D721Med (cell line): Measurements from ENCODE around the gene MCM6.

Experiments used
- DNase-seq: peaks from one replicate; pipeline ENCODE4 v3.0.0; 2011; ENCODE audit warnings: low spot score; ENCODE audit not compliant: insufficient read length
- FAIRE-seq: peaks from 2 replicates; lab custom pipeline; 2011; peaks lifted over from hg19 to GRCh38; lab: Jason Lieb, UNC
- TF ChIP-seq, protein P1 (sequence below): IDR thresholded peaks from 2 replicates; pipeline ENCODE4 v1.5.1; 2012; ENCODE audit warnings: mild to moderate bottlenecking, control low read depth; ENCODE audit not compliant: insufficient read depth; ENCODE audit errors: missing control alignments

MCM6 gene

GRCh38 chr2:135832891-135833290, 43.4 kb downstream of the MCM6 start:
- FAIRE-seq (no peak), DNase-seq (no peak)
- TF ChIP-seq, protein P1, sequence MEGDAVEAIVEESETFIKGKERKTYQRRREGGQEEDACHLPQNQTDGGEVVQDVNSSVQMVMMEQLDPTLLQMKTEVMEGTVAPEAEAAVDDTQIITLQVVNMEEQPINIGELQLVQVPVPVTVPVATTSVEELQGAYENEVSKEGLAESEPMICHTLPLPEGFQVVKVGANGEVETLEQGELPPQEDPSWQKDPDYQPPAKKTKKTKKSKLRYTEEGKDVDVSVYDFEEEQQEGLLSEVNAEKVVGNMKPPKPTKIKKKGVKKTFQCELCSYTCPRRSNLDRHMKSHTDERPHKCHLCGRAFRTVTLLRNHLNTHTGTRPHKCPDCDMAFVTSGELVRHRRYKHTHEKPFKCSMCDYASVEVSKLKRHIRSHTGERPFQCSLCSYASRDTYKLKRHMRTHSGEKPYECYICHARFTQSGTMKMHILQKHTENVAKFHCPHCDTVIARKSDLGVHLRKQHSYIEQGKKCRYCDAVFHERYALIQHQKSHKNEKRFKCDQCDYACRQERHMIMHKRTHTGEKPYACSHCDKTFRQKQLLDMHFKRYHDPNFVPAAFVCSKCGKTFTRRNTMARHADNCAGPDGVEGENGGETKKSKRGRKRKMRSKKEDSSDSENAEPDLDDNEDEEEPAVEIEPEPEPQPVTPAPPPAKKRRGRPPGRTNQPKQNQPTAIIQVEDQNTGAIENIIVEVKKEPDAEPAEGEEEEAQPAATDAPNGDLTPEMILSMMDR = no peak

GRCh38 chr2:135831180-135831812, 44.9 kb downstream of the MCM6 start:
- TF ChIP-seq, protein P1 = no peak
- no peak for FAIRE-seq
- DNase-seq = no peak

DNA sequence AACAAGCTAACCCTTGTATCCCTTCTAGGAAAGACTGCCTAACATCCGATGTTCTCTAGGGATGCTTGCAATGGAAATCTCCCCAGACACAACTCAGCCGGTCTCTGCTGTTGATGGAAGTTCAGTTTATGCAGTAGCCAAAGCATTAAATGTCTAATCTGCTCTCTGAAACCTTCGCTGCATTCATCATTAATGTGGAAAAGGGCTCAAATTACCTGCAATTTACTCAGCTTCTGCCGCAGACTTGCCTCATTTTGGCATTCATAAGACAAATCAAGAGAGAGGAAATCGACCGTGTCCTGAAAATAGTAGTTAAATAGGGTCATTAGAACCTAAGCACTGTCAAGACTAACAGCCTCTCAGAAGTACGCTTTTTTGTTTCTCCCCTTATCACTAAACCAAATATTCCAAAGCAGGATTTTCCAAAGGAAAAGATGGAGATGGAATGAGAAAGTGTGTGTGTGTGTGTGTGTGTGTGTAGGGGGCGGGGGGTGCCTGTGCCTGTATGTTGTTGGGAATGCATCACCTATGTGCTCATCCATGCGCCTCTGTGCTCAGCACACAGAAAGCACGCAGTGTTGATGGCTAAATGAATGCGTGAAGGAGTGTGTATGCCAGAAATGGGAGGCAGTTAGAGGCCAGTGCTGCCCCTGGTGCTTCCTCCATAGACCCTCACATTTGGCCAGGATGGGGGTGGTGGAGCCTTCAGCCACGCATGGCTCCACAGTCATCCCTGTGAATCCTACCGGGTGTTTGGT, 46.7 kb downstream of the MCM6 start:
- DNase-seq = no peak
- no peak for FAIRE-seq
- TF ChIP-seq, protein P1 = no peak

GRCh38 chr2:135826544-135826943, 49.7 kb downstream of the MCM6 start:
- DNase-seq = no peak
- FAIRE-seq = no peak
- TF ChIP-seq, protein P1 = no peak

GRCh38 chr2:135825550-135826176, 50.6 kb downstream of the MCM6 start:
- FAIRE-seq = no peak
- DNase-seq = no peak
- TF ChIP-seq, protein P1 = no peak

GRCh38 chr2:135825131-135825530, 51.1 kb downstream of the MCM6 start:
- TF ChIP-seq, protein P1 = no peak
- FAIRE-seq = no peak
- no peak for DNase-seq
